HepG2 (cell line): ENCODE measurements around the gene RAD1. TPM values are rescaled to one million over a fixed set of nuclear protein-coding genes. Genes with fewer than 3 reads are reported as not detected.

Source experiments
- CBX2 ChIP-seq, 2 experiments: fragments of 200-600 bp in 1 of 2; sonication (generic); formaldehyde crosslinking in 1 of 2; IDR thresholded peaks; 2 replicates each; pipeline versions ENCODE4 v1.7.0 to v1.8.1; 2018 to 2022; ENCODE audit warnings: low read depth in 2 of 2, low read length in 1 of 2, mild to moderate bottlenecking in 1 of 2, missing genetic modification reagents in 1 of 2
- KMT2B ChIP-seq: IDR thresholded peaks from 2 replicates; pipeline ENCODE4 v1.6.1; 2016; ENCODE audit warnings: missing genetic modification reagents, missing compliant biosample characterization
- MTA3 ChIP-seq: sonication (generic); formaldehyde crosslinking; IDR thresholded peaks from 2 replicates; pipeline ENCODE4 v1.4.0; 2020; ENCODE audit warnings: missing genetic modification reagents
- NFE2L1 ChIP-seq: sonication (generic); formaldehyde crosslinking; IDR thresholded peaks from 2 replicates; pipeline ENCODE4 v1.4.0; 2020; ENCODE audit warnings: missing genetic modification reagents, mild to moderate bottlenecking, borderline replicate concordance
- NKX3-1 ChIP-seq: sonication (generic); formaldehyde crosslinking; IDR thresholded peaks from 2 replicates; pipeline ENCODE4 v1.5.0; 2020; ENCODE audit warnings: missing genetic modification reagents
- ZNF530 ChIP-seq: sonication (generic); formaldehyde crosslinking; IDR thresholded peaks from 2 replicates; pipeline ENCODE4 v1.5.0; 2020; ENCODE audit warnings: low read depth, mild to moderate bottlenecking, missing genetic modification reagents
- ZSCAN9 ChIP-seq: IDR thresholded peaks from 2 replicates; pipeline ENCODE4 v1.6.1; 2016; ENCODE audit warnings: borderline replicate concordance
- polyA plus RNA-seq, 8 experiments: library from polyadenylated mRNA; depleted of rRNA in 3 of 8; stranded (reverse) in 7 of 8; unstranded in 1 of 8; fragments of >200 nt; fragmentation: Illumina TruSeq in 4 of 8; extraction: Trizol in 4 of 8; gene quantifications; 2 replicates each; pipeline versions ENCODE4 v1.2.1 to v1.2.3, GENCODE V29; 2011 to 2016; ENCODE audit warnings: low read depth in 4 of 8, missing spikeins in 1 of 8, mixed read lengths in 1 of 8; ENCODE audit not compliant: insufficient read depth in 1 of 8
- total RNA-seq, 5 experiments: library from RNA; depleted of rRNA; stranded (reverse); fragments of >200 nt; fragmentation: Illumina TruSeq; extraction: Trizol; gene quantifications; 2 replicates each; pipeline ENCODE4 v1.2.3, GENCODE V29; 2016; ENCODE audit warnings: low read depth in 1 of 5
- TF ChIP-seq, protein P1 (sequence below): IDR thresholded peaks from 2 replicates; pipeline ENCODE4 v1.6.1; 2016; ENCODE audit warnings: low read depth
- TF ChIP-seq, protein P2 (sequence below): sonication (generic); formaldehyde crosslinking; IDR thresholded peaks from 2 replicates; pipeline ENCODE4 v1.4.0; 2020; ENCODE audit warnings: missing genetic modification reagents, borderline replicate concordance
- TF ChIP-seq, protein P3 (sequence below): sonication (generic); formaldehyde crosslinking; IDR thresholded peaks from 2 replicates; pipeline ENCODE4 v1.4.0; 2020; ENCODE audit warnings: missing genetic modification reagents
- TF ChIP-seq, protein P4 (sequence below): sonication (generic); formaldehyde crosslinking; IDR thresholded peaks from 2 replicates; pipeline ENCODE4 v1.8.0; 2022; ENCODE audit warnings: mild to moderate bottlenecking, missing genetic modification reagents; ENCODE audit not compliant: insufficient replicate concordance
- TF ChIP-seq, protein P5 (sequence below): sonication (generic); formaldehyde crosslinking; IDR thresholded peaks from 2 replicates; pipeline ENCODE4 v1.8.1; 2023; ENCODE audit warnings: mild to moderate bottlenecking, missing genetic modification reagents
- TF ChIP-seq, protein P6 (sequence below): IDR thresholded peaks from 2 replicates; pipeline ENCODE4 v1.6.1; 2012; ENCODE audit warnings: low read depth, low read length, improper control_type of control experiment
- TF ChIP-seq, protein P7 (sequence below): IDR thresholded peaks from 2 replicates; pipeline ENCODE4 v1.6.1; 2016; ENCODE audit warnings: control low read depth

The RAD1 gene
- total and polyA plus RNA-seq, 2 of the 13 experiments (the other 11 are each of a cell fraction or from before 2014, with no cell fraction given): 14.7 to 39.1 TPM

DNA sequence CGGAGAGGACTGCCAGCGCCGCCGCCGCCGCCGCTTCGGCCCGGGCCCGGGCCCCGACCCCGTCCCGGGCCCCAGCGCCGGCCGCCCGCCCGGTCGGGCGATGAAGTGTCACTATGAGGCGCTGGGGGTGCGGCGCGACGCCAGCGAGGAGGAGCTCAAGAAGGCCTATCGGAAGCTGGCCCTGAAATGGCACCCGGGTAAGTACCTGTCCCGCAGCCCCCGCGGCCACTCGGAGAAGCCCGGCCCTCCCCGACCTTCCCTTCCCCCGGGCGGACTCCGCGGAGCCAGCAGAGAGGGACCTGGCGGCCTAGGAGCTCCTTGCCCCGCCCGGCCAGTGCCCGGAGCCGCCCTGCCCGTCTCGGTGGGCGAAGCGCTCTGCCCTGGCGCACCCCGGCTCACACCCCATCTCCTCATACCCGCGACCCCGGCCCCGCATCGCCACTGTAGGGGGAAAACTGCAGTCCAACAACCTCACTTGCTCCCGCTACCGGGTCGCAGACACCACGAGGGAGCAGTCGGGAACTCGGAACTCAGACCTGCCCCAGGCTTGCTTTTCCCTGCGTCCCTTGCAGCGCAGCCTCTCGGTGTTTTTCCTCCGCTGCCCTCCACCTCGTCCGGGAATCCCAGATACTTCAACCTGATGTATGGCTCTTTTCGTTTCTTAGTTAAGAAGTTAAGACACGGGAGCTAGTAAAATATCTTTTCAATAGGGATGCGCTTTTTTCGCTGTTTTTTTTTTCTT, 14.6 kb upstream of the RAD1 start (continued):
- no peak for TF ChIP-seq ZNF530 (CRISPR knock-in tag)
- TF ChIP-seq, protein P1, sequence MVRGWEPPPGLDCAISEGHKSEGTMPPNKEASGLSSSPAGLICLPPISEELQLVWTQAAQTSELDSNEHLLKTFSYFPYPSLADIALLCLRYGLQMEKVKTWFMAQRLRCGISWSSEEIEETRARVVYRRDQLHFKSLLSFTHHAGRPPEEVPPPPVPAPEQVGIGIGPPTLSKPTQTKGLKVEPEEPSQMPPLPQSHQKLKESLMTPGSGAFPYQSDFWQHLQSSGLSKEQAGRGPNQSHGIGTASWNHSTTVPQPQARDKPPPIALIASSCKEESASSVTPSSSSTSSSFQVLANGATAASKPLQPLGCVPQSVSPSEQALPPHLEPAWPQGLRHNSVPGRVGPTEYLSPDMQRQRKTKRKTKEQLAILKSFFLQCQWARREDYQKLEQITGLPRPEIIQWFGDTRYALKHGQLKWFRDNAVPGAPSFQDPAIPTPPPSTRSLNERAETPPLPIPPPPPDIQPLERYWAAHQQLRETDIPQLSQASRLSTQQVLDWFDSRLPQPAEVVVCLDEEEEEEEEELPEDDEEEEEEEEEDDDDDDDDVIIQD: no peak
- TF ChIP-seq NFE2L1 (CRISPR knock-in tag): no peak
- TF ChIP-seq CBX2 (IDR thresholded peaks at IDR 0.05; ENCODE audit: low read depth, low read length): no peak
- no peak for TF ChIP-seq CBX2 (CRISPR knock-in tag; IDR thresholded peaks at IDR 0.05; ENCODE audit: low read depth)
- TF ChIP-seq, protein P2, sequence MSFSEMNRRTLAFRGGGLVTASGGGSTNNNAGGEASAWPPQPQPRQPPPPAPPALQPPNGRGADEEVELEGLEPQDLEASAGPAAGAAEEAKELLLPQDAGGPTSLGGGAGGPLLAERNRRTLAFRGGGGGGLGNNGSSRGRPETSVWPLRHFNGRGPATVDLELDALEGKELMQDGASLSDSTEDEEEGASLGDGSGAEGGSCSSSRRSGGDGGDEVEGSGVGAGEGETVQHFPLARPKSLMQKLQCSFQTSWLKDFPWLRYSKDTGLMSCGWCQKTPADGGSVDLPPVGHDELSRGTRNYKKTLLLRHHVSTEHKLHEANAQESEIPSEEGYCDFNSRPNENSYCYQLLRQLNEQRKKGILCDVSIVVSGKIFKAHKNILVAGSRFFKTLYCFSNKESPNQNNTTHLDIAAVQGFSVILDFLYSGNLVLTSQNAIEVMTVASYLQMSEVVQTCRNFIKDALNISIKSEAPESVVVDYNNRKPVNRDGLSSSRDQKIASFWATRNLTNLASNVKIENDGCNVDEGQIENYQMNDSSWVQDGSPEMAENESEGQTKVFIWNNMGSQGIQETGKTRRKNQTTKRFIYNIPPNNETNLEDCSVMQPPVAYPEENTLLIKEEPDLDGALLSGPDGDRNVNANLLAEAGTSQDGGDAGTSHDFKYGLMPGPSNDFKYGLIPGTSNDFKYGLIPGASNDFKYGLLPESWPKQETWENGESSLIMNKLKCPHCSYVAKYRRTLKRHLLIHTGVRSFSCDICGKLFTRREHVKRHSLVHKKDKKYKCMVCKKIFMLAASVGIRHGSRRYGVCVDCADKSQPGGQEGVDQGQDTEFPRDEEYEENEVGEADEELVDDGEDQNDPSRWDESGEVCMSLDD: no peak
- TF ChIP-seq, protein P3, sequence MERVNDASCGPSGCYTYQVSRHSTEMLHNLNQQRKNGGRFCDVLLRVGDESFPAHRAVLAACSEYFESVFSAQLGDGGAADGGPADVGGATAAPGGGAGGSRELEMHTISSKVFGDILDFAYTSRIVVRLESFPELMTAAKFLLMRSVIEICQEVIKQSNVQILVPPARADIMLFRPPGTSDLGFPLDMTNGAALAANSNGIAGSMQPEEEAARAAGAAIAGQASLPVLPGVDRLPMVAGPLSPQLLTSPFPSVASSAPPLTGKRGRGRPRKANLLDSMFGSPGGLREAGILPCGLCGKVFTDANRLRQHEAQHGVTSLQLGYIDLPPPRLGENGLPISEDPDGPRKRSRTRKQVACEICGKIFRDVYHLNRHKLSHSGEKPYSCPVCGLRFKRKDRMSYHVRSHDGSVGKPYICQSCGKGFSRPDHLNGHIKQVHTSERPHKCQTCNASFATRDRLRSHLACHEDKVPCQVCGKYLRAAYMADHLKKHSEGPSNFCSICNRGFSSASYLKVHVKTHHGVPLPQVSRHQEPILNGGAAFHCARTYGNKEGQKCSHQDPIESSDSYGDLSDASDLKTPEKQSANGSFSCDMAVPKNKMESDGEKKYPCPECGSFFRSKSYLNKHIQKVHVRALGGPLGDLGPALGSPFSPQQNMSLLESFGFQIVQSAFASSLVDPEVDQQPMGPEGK (CRISPR knock-in tag): no peak
- TF ChIP-seq, protein P4, sequence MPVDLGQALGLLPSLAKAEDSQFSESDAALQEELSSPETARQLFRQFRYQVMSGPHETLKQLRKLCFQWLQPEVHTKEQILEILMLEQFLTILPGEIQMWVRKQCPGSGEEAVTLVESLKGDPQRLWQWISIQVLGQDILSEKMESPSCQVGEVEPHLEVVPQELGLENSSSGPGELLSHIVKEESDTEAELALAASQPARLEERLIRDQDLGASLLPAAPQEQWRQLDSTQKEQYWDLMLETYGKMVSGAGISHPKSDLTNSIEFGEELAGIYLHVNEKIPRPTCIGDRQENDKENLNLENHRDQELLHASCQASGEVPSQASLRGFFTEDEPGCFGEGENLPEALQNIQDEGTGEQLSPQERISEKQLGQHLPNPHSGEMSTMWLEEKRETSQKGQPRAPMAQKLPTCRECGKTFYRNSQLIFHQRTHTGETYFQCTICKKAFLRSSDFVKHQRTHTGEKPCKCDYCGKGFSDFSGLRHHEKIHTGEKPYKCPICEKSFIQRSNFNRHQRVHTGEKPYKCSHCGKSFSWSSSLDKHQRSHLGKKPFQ (CRISPR knock-in tag): no peak
- TF ChIP-seq, protein P5, sequence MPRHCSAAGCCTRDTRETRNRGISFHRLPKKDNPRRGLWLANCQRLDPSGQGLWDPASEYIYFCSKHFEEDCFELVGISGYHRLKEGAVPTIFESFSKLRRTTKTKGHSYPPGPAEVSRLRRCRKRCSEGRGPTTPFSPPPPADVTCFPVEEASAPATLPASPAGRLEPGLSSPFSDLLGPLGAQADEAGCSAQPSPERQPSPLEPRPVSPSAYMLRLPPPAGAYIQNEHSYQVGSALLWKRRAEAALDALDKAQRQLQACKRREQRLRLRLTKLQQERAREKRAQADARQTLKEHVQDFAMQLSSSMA: no peak
- TF ChIP-seq, protein P6, sequence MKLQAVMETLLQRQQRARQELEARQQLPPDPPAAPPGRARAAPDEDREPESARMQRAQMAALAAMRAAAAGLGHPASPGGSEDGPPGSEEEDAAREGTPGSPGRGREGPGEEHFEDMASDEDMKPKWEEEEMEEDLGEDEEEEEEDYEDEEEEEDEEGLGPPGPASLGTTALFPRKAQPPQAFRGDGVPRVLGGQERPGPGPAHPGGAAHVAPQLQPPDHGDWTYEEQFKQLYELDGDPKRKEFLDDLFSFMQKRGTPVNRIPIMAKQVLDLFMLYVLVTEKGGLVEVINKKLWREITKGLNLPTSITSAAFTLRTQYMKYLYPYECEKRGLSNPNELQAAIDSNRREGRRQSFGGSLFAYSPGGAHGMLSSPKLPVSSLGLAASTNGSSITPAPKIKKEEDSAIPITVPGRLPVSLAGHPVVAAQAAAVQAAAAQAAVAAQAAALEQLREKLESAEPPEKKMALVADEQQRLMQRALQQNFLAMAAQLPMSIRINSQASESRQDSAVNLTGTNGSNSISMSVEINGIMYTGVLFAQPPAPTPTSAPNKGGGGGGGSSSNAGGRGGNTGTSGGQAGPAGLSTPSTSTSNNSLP: no peak
- no peak; the same call in 1 of the 2 replicates for TF ChIP-seq NKX3-1 (CRISPR knock-in tag)
- TF ChIP-seq, protein P7, sequence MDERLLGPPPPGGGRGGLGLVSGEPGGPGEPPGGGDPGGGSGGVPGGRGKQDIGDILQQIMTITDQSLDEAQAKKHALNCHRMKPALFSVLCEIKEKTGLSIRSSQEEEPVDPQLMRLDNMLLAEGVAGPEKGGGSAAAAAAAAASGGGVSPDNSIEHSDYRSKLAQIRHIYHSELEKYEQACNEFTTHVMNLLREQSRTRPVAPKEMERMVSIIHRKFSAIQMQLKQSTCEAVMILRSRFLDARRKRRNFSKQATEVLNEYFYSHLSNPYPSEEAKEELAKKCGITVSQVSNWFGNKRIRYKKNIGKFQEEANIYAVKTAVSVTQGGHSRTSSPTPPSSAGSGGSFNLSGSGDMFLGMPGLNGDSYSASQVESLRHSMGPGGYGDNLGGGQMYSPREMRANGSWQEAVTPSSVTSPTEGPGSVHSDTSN: no peak
- no peak for TF ChIP-seq MTA3
- TF ChIP-seq KMT2B: peak; percentile 30; the same call in 1 of the 2 replicates
- TF ChIP-seq ZSCAN9: no peak
